Stimulated activated memory B cell treated with anti-CD40 and anti-IgM and Interleukin-4, amounts not matched to agents 10 μg/mL and 1 μg/mL and 100 μg/mL, for 72 hours (primary cell): ENCODE measurements around the gene TMED5.
A peak's percentile ranks its signal among the peaks of the same experiment; 100 is the strongest.

Experiments
- ATAC-seq: fragments of 150-1000 bp; cut with Tn5 transposase; 2 replicates; pipeline ENCODE4 v1.10.0; 2021
- H3K27ac Mint-ChIP-seq: one replicate; pipeline ENCODE4 v1.8.0; 2022; ENCODE audit warnings: mild to moderate bottlenecking, mixed read lengths
- H3K27me3 Mint-ChIP-seq: one replicate; pipeline ENCODE4 v1.8.0; 2022; ENCODE audit warnings: mixed read lengths
- H3K36me3 Mint-ChIP-seq: one replicate; pipeline ENCODE4 v1.8.0; 2022; ENCODE audit warnings: mixed read lengths
- H3K4me1 Mint-ChIP-seq: one replicate; pipeline ENCODE4 v1.8.0; 2022; ENCODE audit warnings: mixed read lengths
- H3K4me3 Mint-ChIP-seq: one replicate; pipeline ENCODE4 v1.8.0; 2022; ENCODE audit warnings: mild to moderate bottlenecking, moderate library complexity, mixed read lengths
- H3K9me3 Mint-ChIP-seq: one replicate; pipeline ENCODE4 v1.8.0; 2022; ENCODE audit warnings: mixed read lengths

Gene TMED5

DNA sequence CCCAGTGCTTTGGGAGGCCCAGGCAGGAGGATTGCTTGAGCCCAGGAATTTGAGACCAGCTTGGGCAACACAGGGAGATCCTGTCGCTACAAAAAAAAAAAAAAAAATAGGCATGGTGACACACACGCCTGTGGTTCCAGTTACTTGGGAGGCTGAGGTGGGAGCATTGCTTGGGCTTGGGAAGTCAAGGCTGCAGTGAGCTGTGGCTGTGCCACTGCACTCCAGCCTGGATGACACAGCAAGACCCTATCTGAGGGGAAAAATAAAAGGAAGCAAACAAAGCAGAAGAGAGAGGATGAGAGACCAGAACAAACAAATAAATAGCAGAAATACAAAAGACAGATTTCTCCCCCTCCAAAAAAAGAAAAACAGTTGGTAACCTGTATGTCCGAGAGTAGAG lies 67.1 kb downstream of the TMED5 start:
- H3K4me1 Mint-ChIP-seq = peaks cover 17% of the 10 kb centered on the region
- H3K27me3 Mint-ChIP-seq = no peaks in the 10 kb centered on the region

GRCh38 chr1:93111561-93111960 lies 68.7 kb downstream of the TMED5 start:
- H3K4me3 Mint-ChIP-seq = no peak overlapping the region
- H3K27ac Mint-ChIP-seq = no peak overlapping the region
- peaks cover 44% of the 10 kb centered on the region for H3K36me3 Mint-ChIP-seq
- no peak for ATAC-seq
- H3K27me3 Mint-ChIP-seq = no peaks in the 10 kb centered on the region
- peaks cover 12% of the 10 kb centered on the region for H3K9me3 Mint-ChIP-seq
- peaks cover 23% of the 10 kb centered on the region for H3K4me1 Mint-ChIP-seq

More for the DNA sequence above, 67.1 kb downstream of the TMED5 start:
- Mint-ChIP-seq H3K36me3 (peaks cover 37% of the 10 kb centered on the region), H3K4me3 (no peak overlapping the region), H3K9me3 (peaks cover under 1% of the 10 kb centered on the region), H3K27ac (no peak overlapping the region)
- ATAC-seq = no peak

GRCh38 chr1:93111065-93111464 lies 69.1 kb downstream of the TMED5 start:
- H3K4me1 Mint-ChIP-seq = peaks cover 23% of the 10 kb centered on the region
- H3K4me3 Mint-ChIP-seq = no peak overlapping the region
- peaks cover 12% of the 10 kb centered on the region for H3K9me3 Mint-ChIP-seq
- ATAC-seq = no peak
- no peak overlapping the region for H3K27ac Mint-ChIP-seq
- peaks cover 44% of the 10 kb centered on the region for H3K36me3 Mint-ChIP-seq
- no peaks in the 10 kb centered on the region for H3K27me3 Mint-ChIP-seq

GRCh38 chr1:93109578-93109977 lies 70.6 kb downstream of the TMED5 start:
- Mint-ChIP-seq H3K27ac (no peak overlapping the region), H3K4me3 (no peak overlapping the region), H3K4me1 (peaks cover 31% of the 10 kb centered on the region), H3K27me3 (no peaks in the 10 kb centered on the region), H3K9me3 (peaks cover 12% of the 10 kb centered on the region), H3K36me3 (peaks cover 51% of the 10 kb centered on the region)
- ATAC-seq = no peak

- Mint-ChIP-seq H3K36me3 (peaks cover 62% of the 10 kb centered on the region), H3K4me3 (no peak overlapping the region), H3K4me1 (peaks cover 31% of the 10 kb centered on the region), H3K27me3 (no peaks in the 10 kb centered on the region), H3K9me3 (peaks cover 12% of the 10 kb centered on the region), H3K27ac (no peak overlapping the region)
- ATAC-seq = no peak
Measured at GRCh38 chr1:93108335-93108734, 71.9 kb downstream of the TMED5 start.

DNA sequence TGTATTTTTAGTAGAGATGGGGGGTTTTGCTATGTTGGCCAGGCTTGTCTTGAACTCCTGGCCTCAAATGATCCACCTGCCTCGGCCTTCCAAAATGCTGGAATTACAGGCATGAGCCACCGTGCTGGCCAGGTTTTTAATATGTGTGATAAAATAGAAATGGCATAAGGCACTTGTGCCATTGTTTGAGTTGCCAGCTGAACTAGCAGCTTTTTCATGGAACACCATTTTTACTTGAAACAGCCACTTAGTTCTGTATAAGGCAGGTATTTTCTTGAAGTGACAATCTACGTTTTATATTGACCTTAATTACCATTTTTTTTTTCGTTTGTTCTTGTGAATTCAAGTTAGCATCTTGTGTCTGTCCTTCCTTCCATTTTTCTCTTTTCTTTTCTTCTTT lies 72.8 kb downstream of the TMED5 start:
- Mint-ChIP-seq H3K27ac (no peak overlapping the region), H3K4me3 (no peak overlapping the region), H3K4me1 (peaks cover 36% of the 10 kb centered on the region), H3K36me3 (peaks cover 59% of the 10 kb centered on the region), H3K27me3 (no peaks in the 10 kb centered on the region), H3K9me3 (peaks cover 12% of the 10 kb centered on the region)
- no peak for ATAC-seq

- peaks cover 35% of the 10 kb centered on the region for H3K4me1 Mint-ChIP-seq
- peaks cover 12% of the 10 kb centered on the region for H3K9me3 Mint-ChIP-seq
- H3K27me3 Mint-ChIP-seq = no peaks in the 10 kb centered on the region
- no peak for ATAC-seq
- peaks cover 61% of the 10 kb centered on the region for H3K36me3 Mint-ChIP-seq
- H3K4me3 Mint-ChIP-seq = no peak overlapping the region
- no peak overlapping the region for H3K27ac Mint-ChIP-seq
Measured at GRCh38 chr1:93106226-93106625, 74.0 kb downstream of the TMED5 start.

DNA sequence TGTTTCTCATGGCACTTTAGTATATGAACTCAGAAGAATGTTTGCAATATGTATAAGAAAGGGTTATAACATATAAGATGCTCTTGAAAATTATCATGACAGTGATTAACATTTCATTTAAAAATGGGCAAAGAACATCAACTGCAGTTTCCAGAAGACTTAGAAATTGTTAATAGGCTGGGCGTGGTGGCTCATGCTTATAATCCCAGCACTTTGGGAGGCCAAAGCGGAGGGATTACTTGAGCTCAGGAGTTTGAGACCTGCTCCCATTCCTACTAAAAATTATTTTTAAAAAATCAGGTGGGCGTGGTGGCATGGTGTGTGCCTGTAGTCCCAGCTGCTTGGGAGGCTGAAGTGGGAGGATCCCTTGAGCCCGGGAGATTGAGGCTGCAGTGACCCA lies 78.1 kb downstream of the TMED5 start:
- H3K9me3 Mint-ChIP-seq = peaks cover 5% of the 10 kb centered on the region
- ATAC-seq = no peak
- no peak overlapping the region for H3K4me3 Mint-ChIP-seq
- no peaks in the 10 kb centered on the region for H3K27me3 Mint-ChIP-seq
- peaks cover 59% of the 10 kb centered on the region for H3K4me1 Mint-ChIP-seq
- peaks cover 43% of the 10 kb centered on the region for H3K36me3 Mint-ChIP-seq
- H3K27ac Mint-ChIP-seq = peak overlapping the region; percentile 73
